Measurements from ENCODE around the gene EGF.

EGF gene

GRCh38 chr4:109994415-109994827 lies 81.7 kb downstream of the EGF start:
- DNase-seq (ENCODE audit: low read depth), result no peak

GRCh38 chr4:109996526-109996925 lies 83.8 kb downstream of the EGF start:
- no peak for DNase-seq (ENCODE audit: low read depth)

- no peak for DNase-seq (ENCODE audit: low read depth)
These were observed 86.3 kb downstream of the EGF start for GRCh38 chr4:109998867-109999584.

GRCh38 chr4:109999585-109999912 lies 86.9 kb downstream of the EGF start:
- DNase-seq (ENCODE audit: low read depth), result no peak

- no peak for DNase-seq (ENCODE audit: low read depth)
These were observed 89.6 kb downstream of the EGF start for GRCh38 chr4:110002326-110002725.

- no peak for DNase-seq (ENCODE audit: low read depth)
These were observed 90.9 kb downstream of the EGF start for GRCh38 chr4:110003401-110004187.

GRCh38 chr4:110004556-110004955 lies 91.9 kb downstream of the EGF start:
- DNase-seq (ENCODE audit: low read depth), result no peak

GRCh38 chr4:110005461-110006056 lies 92.9 kb downstream of the EGF start:
- no peak for DNase-seq (ENCODE audit: low read depth)

- DNase-seq (ENCODE audit: low read depth), result no peak
These were observed 94.5 kb downstream of the EGF start for GRCh38 chr4:110007217-110007616.

- no peak for DNase-seq (ENCODE audit: low read depth)
These were observed 95.9 kb downstream of the EGF start for GRCh38 chr4:110008540-110008939.

- no peak for DNase-seq (ENCODE audit: low read depth)
These were observed 96.9 kb downstream of the EGF start for GRCh38 chr4:110009550-110009949.

GRCh38 chr4:110010797-110011196 lies 98.1 kb downstream of the EGF start:
- DNase-seq (ENCODE audit: low read depth), result no peak

- no peak for DNase-seq (ENCODE audit: low read depth)
These were observed 100.2 kb downstream of the EGF start for GRCh38 chr4:110012917-110013316.

GRCh38 chr4:110014233-110014632 lies 101.5 kb downstream of the EGF start:
- DNase-seq (ENCODE audit: low read depth), result no peak

- no peak for DNase-seq (ENCODE audit: low read depth)
These were observed 106.5 kb downstream of the EGF start for GRCh38 chr4:110019153-110019552.

- DNase-seq (ENCODE audit: low read depth), result no peak
These were observed 107.5 kb downstream of the EGF start for GRCh38 chr4:110020139-110020538.

- DNase-seq (ENCODE audit: low read depth), result no peak
These were observed 108.2 kb downstream of the EGF start for GRCh38 chr4:110020646-110021443.

- no peak for DNase-seq (ENCODE audit: low read depth)
These were observed 109.8 kb downstream of the EGF start for GRCh38 chr4:110022457-110022856.

GRCh38 chr4:110025056-110025455 lies 112.4 kb downstream of the EGF start:
- DNase-seq (ENCODE audit: low read depth), result no peak

- no peak for DNase-seq (ENCODE audit: low read depth)
These were observed 113.0 kb downstream of the EGF start for GRCh38 chr4:110025718-110026117.

GRCh38 chr4:110032603-110033002 lies 119.9 kb downstream of the EGF start:
- DNase-seq (ENCODE audit: low read depth), result no peak

GRCh38 chr4:110033355-110034025 lies 120.8 kb downstream of the EGF start:
- no peak for DNase-seq (ENCODE audit: low read depth)
